ENCODE data around the gene NDUFV1.
"Not testable (repeated sequence)": the region's sequence is repeated elsewhere in the genome, so short reads cannot be mapped to it uniquely, and the experiment has no call there.

Gene NDUFV1

DNA sequence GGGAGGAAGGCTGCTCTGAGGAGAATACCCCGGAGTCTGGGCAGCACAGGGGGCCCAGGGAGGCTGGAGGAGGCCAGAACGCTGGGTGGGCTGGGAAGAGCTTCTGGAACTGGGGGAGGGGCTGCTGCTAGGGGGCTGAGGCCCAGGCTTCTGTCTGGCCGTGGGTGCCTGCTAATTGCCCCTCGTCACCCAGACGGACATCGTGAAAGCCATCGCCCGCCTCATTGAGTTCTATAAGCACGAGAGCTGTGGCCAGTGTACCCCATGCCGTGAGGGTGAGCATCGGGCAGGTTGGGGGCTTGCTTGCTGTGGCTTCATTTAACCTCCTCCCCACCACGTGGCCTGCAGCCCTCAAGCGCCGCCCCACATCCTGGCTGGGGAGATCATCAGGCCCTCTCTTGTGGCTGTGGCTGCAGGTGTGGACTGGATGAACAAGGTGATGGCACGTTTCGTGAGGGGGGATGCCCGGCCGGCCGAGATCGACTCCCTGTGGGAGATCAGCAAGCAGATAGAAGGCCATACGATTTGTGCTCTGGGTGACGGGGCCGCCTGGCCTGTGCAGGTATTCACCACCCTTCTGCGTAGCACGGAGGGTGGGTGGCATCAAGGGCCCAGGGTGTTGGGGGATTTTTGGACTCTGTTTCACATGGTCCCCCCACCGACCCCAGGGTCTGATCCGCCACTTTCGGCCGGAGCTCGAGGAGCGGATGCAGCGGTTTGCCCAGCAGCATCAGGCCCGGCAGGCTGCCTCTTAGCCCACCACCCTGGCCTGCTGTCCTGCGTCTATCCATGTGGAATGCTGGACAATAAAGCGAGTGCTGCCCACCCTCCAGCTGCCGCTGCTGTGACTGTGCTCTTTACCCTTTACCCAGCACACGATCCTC lies 5.2 kb downstream of the NDUFV1 start:
- DNase-seq, result no peak

DNA sequence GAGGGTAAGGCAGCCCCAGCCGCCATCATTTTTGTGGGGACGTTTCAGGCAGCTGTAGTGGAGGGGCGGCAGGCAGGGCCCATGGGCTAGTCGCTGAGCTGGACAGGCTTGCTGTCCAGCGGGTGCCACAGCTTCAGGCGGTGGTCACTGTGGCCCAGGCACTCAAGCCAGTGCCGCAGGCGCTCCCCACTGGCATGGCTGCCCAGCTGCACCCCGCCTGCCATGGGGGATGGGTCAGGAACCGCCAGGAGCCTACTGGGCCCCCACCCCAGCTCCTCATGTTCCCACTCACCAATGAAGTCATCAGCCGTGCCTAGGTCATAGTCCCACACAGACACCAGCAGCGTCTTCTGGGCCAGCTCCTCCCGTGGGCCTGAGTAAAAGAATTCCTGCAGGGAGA lies 6.0 kb downstream of the NDUFV1 start:
- DNase-seq, result no peak

DNA sequence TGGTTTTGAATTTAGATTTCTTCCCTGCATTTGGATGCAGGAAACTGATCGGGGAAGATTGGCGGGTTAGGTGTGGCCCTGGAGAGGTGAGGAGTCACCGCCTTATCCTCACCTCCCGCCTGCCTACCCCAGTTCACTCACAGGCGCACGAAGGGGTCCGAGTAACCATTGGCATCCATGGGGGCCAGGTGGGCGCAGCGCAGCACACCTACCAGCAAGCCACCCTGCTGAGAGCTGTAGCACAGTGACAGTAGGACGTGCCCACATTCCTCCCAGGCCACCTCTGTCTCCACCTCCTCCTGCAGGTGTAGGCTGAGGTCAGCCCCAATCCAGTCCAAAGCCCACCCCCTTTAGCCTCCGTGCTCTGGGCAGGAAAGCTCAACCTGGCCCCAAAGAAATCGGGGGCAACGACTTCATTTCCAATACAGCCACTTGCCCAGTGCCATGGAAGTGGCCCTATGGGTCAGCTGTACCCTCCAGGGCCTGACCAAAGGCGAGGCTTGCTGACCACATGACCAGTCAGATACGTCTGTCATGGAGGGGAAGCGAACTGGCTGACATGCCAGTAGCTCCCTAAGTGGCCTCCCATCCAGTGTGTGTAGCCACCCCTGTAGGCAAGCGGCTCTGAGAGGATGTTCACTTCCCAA lies 6.7 kb downstream of the NDUFV1 start:
- DNase-seq, result no peak

DNA sequence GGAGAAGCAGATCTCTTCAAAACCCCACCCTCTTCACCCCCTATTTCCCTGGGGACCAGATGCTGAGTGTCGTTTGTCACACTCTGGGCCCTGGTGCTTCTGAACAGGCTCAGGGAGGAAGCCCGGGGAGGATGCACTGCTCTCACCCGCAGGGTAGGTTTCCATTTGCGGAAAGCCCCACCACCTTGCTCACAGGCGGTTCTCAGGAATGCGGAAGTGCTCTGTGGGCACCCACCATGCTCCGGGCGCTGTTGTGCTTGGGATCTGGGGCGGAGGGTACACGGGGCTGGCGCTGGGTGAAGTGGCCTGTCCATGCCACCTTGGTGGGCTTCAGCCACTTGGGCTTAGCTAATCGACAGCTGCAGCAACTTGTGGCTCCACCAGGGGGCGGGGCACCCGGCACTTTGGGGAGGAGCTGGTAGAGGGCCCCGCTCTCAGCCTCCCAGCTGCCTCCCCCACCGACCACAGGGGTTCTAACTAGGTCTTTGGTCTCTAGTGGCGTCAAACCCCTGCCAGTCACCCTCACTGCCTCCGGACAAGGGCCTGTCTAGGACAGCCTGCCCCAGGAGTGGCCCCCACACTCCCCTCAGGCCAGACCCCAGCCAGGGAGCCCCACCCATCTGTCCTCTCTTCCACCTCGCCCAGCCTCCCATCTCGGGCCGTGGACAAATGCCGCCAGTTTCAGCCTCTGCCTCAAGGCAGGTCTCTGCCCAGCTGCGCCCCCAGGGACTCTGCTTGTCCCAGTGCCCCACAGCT lies 7.4 kb downstream of the NDUFV1 start:
- peak; percentile 84 for DNase-seq

DNA sequence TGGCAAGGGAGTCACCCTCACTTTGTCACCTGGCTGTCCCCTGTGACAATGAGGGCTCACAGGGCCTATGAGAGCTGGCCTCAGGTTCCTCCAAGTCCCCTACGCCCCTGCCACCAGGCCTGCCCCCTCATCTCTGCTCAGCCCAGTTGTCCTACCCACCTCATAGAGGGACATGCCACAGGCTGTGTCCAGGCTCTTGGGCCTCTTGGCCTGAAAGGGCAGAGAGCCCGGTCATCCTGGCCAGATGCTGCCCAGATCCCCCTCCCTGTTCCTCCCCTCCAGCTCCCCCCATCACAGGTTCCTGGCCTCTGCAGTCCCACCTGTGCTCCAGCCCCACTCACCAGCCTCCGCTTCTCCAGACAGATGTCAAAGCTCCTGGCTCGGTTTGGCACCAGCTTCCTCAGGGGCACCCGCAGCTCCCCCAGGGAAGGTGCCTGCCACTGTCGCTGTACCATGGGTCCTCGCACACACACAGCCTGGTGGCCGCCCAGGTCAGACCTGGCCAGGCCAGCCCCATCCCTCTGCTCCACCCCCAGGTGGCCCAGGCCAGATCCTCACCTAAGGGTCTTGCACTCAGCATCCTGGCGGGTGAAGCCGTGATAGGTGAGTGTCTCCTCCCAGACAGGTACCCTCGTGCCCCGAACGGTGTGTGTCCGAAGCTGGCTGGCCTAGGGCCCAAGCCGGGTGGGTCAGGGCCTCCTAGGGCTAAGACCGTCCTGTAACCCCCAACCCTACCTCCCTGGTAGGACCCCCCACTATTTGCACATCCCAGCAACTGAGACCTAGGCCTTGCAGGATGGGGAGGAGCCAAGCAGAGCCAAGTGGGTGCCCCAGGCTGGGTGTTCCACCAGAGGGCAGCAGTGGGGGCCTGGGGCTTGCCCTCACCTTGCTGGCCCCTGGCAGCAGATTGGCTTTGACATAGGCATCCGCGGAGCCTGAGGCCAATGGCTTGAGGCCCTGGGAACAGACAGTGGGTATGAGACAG lies 8.3 kb downstream of the NDUFV1 start:
- peak; percentile 72 for DNase-seq

DNA sequence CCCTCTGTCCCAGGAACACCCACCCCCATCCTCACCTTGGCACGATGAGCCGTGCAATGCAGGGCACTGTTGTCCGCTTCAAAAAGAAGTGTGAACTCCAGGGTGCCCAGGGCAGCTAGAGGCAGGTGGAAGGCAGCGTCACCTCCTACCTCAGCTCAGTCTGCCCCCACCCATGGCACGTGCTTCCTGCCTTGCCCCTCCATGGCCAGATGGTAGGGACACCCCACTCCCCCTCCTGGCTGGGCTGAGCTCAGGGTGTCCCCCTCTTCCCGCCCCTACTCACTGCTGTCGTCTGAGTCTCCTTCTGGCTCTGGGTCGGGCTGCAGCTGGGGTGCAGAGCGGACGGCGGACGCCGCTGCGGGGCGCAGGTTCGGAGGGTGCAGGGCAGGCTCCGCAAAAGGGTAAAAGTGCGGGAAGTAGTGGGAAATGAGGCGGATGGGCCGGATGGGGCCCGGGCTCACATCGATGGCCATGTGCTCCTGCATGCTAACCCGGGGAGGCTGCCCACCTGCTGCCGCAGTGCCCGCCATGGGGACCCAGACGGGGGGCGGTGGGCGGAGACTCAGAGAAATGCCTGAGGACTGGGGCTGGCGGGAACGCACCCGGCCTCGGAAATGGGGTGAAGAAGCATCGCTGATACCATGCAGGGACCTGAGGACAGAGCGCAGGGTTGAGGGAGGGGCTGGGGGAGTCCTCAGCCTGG lies 9.1 kb downstream of the NDUFV1 start:
- no peak for DNase-seq

DNA sequence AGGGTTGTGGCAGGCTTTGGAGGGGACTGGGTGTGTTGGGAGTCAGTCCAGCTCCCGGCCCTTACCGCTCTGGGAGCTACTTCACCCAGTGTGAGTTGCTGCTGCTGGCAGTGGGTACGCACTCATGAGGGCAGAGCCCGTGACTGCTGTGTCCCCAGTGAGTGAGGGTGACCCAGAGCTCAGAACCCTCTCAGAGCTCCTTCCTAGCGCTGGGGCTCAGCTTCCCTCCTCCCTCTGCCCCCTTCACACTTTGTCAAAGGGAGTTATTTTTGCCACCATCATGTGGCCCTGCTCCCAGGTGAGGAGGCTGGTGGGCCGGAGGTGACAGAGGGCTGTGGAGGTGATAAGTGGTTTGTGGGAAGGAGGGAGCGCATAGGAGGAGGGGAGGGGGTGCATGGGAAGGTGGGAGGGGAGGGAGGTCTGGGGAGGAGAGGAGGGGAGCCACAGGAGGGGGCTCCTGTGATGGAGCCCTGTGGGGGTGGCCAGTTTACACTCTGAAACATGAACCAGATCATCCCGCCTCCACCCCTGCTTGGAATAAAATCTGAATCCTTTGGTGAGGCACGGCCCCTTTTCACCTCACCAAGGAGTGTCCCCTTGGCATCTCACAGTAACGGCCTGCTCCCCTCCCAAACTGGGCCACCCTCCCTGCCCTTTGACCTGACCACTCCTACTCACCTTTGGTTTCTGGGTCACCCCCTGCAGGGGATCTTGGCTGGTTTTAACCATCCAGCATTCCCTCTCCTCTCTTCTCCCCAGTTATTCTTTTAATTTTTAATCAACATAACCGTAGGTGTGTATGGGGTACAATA lies 9.9 kb downstream of the NDUFV1 start:
- DNase-seq, result no peak

DNA sequence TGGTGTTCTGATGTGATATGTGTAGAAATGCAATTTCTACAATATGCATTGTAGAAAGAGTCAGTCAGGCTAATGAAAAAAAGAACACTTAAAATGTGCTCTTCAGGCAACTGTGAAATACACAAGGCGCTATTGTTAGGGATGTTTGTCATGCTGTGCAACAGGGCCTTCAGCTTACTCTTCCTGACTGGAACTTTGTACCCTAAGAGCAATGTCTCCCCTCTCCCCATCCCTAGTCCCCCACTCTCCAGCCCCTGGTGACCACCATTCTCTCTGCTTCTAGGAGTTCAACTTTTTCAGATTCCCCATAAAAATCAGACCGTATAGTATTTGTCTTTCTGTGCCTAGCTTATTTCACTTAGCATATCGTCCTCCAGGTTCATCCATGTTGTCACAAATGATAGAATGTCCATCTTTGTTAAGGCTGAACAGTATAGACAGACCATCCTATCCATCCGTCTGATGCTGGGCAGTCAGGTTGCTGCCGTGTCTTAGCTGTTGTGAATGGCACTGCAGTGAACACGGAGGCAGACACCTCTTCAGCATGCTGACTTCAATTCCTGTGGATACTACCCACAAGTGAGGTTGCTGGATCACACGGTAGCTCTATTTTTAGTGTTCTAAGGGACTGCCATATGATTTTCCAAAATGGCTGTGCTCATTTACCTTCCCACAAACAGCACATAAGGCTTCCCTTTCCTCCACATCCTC lies 10.7 kb downstream of the NDUFV1 start:
- no peak for DNase-seq

DNA sequence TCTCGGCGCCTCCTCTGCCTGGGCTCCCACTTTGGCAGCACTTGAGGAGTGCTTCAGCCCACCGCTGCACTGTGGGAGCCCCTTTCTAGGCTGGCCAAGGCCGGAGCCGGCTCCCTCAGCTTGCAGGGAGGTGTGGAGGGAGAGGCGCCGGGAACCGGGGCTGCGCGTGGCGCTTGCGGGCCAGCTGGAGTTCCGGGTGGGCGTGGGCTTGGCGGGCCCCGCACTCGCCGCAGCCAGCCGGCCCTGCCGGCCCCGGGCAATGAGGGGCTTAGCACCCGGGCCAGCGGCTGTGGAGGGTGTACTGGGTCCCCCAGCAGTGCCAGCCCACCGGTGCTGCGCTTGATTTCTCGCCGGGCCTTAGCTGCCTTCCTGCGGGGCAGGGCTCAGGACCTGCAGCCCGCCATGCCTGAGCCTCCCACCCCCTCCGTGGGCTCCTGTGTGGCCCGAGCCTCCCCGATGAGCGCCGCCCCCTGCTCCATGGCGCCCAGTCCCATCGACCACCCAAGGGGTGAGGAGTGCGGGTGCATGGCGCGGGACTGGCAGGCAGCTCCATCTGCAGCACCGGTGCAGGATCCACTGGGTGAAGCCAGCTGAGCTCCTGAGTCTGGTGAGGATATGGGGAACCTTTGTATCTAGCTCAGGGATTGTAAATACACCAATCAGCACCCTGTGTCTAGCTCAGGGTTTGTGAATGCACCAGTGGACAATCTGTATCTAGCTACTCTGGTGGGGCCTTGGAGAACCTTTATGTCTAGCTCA lies 12.3 kb downstream of the NDUFV1 start:
- DNase-seq, result not testable (repeated sequence)

DNA sequence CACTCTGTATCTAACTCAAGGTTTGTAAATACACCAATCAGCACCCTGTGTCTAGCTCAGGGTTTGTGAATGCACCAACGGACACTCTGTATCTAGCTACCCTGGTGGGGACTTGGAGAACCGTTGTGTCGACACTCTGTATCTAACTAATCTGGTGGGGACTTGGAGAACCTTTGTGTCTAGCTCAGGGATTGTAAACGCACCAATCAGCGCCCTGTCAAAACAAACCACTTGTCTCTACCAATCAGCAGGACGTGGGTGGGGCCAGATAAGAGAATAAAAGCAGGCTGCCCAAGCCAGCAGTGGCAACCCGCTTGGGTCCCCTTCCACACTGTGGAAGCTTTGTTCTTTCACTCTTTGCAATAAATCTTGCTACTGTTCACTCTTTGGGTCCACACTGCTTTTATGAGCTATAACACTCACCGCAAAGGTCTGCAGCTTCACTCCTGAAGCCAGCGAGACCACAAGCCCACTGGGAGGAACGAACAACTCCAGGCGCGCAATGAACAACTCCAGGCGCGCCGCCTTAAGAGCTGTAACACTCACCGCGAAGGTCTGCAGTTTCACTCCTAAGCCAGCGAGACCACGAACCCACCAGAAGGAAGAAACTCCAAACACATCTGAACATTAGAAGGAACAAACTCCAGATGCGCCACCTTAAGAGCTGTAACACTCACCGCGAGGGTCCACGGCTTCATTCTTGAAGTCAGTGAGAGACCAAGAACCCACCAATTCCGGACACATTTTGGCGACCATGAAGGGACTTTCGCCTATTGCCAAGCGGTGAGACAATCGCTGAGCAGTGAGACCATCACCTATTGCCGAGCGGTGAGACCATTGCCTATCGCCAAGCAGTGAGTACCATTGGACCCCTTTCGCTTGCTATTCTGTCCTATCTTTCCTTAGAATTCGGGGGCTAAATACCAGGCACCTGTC lies 13.2 kb downstream of the NDUFV1 start:
- not testable (repeated sequence) for DNase-seq

DNA sequence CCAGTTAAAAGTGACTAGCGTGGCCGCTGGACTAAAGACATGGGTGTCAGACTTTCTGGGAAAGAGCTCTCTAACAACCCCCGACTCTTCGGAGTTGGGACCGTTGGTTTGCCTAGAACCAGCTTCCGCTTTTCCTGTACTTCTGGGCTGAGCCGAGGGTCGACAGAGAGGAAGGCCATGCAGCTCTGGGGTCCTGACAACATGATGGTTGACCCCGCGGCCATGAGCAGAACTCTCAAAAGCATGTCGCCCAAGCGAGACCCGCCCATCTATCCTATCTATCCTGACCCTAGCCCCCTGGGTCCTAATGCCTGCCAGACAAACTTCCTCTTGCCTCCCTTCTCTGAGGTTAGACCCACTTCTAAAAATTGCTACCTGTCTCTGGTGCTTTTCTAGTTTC lies 13.9 kb downstream of the NDUFV1 start:
- not testable (repeated sequence) for DNase-seq

DNA sequence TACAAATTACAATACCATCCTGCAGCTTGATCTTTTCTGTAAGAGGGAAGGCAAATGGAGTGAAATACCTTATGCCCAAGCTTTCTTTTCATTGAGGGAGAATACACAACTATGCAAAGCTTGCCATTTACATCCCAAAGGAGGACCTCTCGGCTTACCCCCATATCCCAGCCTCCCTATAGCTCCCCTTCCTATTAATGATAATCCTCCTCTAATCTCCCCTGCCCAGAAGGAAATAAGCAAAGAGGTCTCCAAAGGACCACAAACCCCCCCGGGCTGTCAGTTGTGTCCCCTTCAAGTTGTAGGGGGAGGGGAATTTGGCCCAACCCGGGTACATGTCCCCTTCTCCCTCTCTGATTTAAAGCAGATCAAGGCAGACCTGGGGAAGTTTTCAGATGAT lies 15.2 kb downstream of the NDUFV1 start:
- DNase-seq, result not testable (repeated sequence)

DNA sequence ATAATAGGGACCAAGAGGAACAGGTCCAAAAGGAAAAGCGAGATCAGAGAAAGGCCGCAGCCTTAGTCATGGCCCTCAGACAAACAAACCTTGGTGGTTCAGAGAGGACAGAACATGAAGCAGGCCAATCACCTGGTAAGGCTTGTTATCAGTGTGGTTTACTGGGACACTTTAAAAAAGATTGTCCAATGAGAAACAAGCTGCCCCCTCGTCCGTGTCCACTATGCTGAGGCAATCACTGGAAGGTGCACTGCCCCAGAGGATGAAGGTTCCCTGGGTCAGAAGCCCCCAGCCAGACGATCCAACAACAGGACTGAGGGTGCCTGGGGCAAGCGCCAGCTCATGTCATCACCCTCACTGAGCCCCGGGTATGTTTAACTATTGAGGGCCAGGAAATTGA lies 16.2 kb downstream of the NDUFV1 start:
- not testable (repeated sequence) for DNase-seq

DNA sequence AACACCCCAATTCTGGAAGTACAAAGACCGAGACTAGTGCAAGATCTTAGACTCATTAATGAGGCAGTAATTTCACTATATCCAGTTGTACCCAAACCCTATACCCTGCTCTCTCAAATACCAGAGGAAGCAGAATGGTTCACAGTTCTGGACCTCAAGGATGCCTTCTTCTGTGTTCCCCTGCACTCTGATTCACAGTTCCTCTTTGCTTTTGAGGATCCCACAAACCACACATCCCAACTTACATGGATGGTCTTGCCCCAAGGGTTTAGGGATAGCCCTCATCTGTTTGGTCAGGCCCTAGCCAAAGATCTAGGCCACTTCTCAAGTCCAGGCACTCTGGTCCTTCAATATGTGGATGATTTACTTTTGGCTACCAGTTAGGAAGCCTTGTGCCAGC lies 17.1 kb downstream of the NDUFV1 start:
- DNase-seq, result not testable (repeated sequence)

DNA sequence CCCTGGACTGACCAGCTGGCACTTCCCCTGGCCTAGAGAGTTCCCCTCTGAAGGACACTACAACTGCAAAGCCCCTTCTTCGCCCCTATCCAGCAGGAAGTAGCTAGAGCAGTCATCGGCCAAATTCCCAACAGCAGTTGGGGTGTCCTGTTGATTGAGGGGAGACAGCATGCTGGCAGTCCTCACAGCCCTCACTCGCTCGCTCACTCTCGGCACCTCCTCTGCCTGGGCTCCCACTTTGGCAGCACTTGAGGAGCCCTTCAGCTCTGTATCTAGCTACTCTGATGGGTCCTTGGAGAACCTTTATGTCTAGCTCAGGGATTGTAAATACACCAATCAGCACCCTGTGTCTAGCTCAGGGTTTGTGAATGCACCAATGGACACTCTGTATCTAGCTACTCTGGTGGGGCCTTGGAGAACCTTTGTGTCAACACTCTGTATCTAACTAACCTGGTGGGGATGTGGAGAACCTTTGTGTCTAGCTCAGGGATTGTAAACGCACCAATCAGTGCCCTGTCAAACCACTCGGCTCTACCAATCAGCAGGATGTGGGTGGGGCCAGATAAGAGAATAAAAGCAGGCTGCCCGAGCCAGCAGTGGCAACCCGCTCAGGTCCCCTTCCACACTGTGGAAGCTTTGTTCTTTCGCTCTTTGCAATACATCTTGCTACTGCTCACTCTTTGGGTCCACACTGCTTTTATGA lies 19.5 kb downstream of the NDUFV1 start:
- DNase-seq, result not testable (repeated sequence)

DNA sequence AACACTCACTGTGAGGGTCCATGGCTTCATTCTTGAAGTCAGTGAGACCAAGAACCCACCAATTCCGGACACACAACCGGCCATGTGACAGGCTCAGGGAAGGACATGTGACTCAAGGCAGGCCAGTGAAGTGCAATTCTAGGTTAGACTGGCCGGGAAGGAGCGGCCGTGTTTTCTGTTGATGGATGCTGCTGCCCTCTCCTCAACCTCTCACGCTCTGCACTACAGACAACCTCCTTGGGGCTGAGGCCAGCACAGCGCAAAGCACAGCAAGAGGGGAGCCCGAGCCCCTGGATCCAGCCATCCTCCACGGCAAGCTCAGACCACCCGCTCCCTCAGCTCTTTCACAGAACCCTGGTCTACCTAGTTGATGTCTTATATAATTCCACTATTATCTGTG lies 20.2 kb downstream of the NDUFV1 start:
- DNase-seq, result no peak

DNA sequence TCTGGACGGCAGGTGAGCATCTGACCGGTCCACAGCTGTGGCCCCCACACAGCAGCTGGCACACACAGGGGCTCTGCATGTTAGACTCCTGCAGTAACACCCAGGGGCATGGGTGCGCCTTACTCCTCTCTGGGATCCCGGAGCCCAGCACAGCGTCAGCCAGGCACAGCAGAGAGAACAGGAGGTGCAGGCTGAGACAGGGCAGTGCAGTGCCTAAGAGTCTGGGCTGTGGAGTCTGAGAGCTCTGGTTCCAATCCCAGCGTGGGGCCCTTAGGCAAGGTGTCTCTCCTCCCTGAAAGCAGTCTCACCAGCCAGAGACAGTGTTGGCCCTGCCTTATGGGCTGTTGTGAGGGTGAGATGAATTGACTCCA lies 20.7 kb downstream of the NDUFV1 start:
- no peak for DNase-seq

All from stimulated activated CD4-positive, alpha-beta T cell treated with anti-CD3 and anti-CD28 coated beads, Interleukin-1b, Interleukin-23, amount 100 ng/mL, for 48 hours (primary cell).